Measurements from ENCODE around the gene TMEM175.

GRCh38 chr4:970854-971520, 38.7 kb downstream of the TMEM175 start:
- no peak for TF ChIP-seq POLR2A (IDR thresholded peaks at IDR 0.05)
- TF ChIP-seq CTCF (IDR thresholded peaks at IDR 0.05), result no peak
